NCI-H1417 treated with DMSO at 0.1 percent for 48 hours (cell line): ENCODE data around the gene BAZ2A.

Experiments used
- DNase-seq: peaks from one replicate; lab custom pipeline; 2025; lab: John Stamatoyannopoulos, UW

The BAZ2A gene

DNA sequence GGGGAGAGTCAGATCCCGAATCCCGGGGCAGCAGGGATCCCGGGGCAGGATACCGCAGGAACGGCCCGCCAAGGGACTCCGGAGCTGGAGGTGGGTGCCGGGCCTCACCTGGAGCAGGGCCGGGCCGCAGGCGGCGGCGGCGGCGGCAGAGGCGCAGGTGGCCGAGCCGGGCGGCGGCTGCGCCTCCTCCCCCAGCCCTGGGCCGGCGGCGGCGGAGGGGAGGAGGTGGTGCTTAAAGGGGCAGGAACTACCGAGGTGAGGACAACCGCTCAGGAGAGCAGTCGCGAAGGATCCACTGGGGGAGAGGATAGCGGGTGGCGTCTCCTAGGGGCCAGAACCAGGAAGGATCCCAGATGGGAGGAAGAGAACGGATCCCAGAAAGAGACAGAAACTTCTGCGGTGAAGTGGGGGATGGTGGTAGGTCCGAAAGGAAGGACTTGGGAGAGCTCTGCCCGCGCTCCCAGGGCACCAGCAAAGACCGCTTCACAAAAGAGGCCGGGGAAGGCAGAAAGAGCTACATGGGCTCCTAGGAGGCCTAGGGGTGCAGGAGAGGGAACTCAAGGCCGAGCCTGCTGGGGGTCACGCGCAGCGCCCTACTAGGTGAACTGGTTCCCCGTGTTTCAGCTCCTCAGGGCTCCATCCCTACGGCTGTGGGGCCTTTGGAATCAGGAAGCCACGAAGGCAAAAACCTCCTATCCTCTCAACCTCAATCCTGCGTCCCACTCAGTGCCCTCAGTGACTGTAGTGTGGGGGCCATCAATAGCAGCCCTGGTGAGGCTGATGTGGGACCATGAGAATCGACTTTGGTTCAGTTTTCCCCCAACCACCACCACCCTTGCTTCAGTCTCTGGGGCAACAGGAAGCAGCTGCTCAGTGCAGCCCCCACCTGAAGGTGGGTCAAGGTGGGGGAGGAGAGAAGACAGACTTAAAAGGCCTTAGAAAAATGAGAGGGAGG is 5.0 kb upstream of the BAZ2A start:
- DNase-seq: peak; percentile 17

DNA sequence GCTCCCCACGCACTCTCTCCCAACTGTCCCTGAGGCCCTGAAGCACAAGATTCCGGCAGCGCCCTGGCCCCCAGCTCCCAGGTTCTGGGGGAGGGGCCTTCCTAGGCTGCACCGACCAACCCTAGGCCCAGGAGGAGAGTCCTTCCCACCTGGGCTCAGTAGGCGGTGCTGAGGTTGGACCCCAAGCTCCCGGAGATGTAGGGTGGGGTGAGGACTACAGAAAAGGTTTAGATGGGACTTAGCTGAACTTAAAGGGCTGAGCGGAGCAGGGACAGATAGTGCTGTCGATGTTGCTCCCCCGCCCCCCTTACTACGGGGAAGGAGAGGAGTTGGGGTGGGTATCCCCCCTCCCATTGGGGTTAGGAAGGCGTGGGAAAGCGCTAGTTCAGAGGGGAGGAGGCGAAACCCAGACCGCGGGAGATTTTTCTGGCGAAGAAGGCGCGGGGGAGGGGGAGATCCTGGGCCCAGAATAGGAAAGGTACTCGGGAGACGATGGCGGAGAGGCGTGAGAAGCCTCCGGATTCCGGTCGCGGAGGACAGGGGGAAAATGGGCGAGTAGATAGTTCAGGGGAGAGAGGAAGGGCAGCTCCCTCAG is 4.2 kb upstream of the BAZ2A start:
- DNase-seq: no peak

DNA sequence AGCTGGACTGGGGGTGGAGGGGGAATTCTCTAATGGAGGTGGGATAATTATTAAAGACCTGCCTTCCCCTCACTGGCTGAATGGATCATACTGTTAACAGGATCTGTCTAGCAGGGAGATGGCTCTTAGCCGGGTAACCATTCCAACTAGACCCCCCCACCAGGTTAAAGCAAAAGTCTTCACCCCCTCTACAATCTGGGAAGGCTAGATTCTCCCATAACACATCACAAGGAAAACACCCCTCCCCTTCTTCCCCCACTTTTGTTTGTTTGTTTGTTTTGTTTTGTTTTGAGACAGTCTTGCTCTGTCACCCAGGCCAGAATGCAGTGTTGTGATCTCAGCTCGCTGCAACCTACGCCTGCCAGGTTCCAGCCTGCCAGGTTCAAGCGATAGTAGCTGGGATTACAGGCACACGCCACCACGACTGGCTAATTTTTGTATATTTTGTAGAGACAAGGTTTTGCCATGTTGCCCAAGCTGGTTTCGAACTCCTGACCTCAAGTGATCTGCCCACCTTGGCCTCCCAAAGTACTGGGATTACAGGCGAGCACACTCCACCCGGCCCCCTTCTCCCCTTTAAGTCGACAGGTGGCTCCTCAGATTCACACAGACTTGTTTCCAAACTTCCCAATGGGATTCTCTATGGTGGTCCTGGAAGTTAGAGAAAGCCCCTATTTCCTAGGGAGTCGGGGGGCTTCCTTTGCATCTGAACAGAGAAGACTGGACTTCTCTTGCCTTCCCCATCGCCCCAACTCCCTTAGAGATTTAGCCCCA is 3.5 kb upstream of the BAZ2A start:
- DNase-seq: no peak

DNA sequence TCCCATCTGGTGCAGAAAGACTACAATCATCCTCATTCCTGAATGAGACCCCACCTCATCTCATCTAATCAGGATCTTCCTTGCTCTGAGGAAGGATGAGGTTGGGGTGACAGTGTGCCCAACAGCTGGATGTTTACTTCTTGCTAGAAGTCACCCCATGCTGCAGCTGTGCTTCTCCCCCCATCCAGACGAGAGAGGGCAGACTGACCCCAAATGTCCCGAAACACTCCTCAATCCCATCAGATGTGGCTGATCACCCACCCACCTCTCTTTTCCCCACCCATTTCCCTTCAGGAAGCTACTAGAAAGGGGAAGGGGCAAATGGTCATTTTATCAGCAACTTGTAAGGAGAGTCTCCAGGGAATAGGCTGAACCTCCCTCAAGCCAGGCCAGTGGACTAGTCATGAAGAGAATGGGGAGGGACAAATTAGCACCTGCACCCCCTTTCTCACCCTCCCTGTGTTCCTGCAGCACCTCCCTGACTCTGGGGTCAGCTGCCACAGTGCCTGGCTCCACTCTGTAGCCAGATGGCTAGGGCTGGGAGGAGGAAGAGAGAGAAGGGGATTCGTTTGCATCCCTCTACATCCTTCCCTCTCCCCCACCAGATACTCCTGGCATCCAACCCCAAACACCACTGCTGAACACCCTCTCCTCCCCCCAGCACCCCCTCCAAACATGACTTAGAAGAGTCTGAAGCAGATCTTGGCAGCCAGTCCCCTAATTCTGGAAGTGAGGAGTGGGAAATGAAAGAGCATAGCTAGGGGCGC is 2.8 kb upstream of the BAZ2A start:
- no peak for DNase-seq

DNA sequence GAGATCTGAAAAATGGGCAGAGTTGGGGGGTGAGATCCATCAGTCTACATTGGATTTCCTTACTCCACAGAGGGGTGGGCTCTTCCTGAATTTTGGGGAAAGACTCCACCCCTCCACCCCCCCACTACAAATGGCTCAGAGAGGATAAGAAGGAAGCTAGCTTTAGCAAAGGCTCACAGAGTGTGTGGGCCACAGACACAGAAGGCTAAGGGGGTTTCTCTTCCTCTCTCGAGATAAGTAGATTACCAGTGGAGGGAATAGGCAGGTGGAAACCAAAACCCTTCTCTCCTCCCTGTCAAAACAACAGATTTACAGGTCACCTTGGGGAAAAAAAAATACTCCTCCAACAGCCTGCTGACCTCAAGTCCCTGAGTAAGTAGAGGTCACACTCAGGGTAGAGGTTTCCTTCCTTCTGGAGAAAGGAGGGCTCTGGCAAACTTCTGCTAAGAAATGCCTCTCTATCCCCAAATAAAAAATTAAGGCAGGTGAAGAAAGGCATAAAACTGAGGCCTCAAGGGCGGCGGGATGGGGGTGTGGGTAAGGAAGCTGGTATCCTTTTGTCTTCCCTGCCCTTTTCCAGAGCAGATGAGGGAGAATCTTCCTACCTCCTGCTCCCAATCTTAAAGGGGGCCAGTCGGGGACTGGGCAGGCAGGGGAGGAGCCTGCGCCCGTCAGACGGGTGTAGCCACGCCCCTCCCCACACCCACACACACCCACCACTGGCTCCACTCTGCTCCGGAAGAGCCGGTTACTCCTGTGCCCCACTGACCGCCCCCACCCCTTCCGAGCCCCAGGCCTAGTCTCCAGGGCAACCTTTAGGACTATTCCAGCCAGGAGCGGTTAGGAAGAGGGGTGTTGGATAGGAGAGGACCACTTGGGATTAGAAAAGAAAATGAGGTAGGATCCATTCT is 1.9 kb upstream of the BAZ2A start:
- DNase-seq: no peak

DNA sequence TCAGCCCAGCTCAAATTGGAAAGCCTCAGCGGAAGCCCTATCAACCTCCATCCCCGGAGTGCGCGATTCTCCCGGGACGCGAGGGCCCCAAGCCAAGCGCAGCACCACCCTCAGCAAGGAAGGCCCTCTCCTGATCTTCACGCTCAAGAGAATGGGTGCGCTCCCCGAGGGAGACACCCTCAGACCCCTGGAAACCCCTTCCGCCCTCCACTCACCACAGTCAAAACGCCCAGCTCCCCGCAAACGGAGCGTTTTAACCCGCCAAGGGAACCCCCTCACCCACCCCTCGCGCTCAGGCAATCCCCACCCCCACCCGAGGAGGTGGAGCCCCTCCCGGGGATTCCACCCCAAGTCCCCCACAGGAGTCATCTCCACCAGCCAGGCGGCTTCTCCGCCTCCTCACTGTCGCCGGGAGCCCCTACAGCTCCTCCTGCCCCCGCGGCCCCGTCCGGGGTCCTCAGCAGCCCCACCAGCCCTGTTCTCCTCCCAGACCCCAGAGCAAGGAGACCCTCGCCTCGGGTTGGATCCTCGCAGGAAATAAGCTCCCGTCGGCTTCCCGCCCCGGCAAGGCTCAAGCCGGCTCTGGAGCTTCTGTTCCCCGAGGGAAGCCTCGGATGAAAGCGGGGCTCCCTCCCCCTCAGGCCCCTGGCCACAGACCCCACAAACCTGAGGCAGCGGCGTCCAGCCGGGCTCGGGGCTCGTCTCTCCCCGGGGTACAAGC is 507 bp downstream of the BAZ2A start:
- DNase-seq: no peak

DNA sequence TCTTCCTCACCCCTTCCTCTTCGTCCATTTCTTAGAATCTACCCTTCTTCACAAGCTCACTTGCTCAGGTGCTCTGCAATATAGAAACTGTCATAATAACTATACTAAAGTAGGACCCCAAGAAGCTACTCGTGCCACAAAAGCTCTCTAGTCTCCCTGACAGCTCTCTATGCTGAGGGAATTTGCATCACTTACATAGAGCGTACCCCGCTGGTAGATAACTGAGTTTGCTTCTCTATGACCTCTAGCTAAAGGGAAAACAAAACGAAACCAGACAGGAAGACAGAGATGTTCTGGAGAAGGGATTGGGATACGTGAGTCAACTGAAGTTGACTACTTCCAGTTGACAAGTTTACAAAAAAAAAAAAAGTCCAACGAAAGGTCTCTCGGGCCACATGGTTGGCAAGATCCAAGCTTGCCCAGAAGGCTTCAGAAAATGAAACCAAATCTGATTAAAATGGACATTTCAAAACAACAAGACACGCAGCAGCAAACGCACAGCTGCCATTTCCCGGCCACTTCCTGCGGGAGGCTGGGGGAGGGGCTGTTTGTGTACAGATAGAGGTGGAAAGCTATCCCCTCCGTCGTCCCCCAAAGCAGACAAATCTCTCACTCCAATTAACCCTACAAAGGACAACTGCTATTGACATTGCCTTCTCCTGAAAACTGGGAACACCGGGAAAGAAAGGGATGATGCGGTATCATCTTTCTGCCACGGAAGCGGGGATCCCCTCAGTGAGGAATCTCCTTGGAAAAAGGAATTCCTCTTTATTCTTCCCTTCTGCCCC is 1.3 kb downstream of the BAZ2A start:
- DNase-seq: no peak

DNA sequence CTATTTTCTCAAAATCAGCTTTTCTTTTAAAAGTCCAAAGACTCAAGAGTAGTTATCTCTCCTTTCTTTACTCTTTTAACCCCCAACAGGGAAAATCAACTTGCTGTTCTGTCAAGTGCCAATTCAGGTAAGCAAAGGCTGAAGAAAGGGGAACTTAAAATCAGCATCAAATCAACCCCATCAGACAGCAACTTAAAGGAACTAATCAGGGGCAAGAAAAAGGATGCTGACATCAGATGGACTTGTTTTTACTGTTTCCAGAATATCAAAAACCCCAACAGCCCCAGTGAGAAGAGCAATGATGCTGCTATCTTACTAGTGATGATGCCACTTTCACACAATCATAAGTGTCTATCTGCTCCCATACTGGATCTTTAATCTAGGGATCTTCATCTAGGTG is 3.4 kb downstream of the BAZ2A start:
- DNase-seq: no peak

DNA sequence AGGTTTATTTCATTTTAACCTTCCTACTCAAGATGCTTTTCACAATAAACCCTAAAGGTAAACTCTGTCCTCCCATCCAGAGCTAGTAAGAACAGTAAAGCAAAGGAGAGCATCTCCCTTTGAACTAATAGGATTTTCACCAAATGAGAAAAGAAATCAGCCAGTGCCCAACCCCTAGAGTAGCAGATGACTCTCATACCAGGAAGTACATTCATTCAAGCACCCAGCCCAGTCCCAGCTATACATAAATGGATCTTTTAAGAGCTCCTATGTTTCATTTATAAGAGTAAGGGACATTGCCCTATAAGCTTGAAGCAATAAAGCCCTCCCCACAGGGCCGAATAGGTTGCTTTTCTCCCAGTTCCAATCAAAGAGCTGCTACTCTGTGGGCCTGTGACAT is 7.6 kb downstream of the BAZ2A start:
- DNase-seq: no peak

DNA sequence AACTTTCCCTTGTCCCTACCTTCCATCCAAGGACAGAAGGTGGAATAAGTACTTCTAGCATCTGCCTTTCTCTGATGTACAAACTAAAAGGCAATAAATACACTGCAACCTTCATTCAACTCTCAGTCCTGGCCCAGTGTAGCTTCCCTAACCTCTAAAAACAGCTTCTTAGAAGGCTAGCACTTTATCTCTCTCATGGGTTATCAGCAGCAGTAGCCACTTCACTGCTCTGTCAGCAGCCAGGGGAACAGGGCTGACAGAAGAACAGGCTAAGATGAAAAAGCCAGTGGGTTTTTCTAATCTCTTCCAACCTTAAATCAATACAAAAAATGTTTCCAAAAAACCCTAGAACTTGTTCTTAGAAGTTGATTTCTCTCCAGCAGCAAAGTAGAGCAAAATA is 13.2 kb downstream of the BAZ2A start:
- no peak for DNase-seq

DNA sequence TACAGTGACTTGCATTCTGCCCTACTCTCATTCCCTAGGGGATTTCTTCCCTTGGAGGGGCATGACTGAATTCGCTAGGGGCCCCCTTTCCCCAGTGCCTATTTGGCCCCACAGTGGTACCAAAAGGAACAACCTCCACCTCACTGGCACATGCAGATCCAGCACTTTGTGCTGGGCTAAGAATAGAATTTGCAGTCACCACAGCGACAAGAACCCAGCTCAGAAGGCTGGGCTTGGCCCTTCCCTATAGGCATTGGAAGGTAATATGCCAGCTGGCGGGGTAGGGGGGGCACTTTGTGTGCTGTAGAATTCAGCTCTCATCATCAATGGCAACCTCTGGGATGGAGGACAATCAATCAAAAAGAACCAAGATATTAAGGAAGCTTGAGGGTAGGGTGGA is 13.9 kb downstream of the BAZ2A start:
- DNase-seq: no peak

DNA sequence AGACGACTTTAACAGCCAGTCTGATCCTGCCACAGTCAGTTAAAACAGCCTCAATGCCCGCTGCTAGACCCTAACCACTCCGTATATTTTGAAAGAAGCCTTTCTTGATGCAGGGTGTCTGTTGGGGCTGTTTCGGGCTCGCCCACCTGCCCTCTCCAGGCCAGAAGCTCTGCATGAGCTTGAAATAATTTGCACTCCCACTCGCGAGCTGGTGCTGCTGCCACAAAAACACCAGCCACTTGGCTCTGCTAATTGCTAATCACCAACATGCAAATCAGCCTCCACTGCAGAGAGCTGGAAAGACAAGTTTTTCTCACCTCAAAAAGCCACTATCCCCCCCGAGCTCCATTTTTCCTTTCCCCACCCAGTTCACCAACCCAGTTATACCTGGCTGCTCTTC is 15.5 kb downstream of the BAZ2A start:
- DNase-seq: no peak

DNA sequence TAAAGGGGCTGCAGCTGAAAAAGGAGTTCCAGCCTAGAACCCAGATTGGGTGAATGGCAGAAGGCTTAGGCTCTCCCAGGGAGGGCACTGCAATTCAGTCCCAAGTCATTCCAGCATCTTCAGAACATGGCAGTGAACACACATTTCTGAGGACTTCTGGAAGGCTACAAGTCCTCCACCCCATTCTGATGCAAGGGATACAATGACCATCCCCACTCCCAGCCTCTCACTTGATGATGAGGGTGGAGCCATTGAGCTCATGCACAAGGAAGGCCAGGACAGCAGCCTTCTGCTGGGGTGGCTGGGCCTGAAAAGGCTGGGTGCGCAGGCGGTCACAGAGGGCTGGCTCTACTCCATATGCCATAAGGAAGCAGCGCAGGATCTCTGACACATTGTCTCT is 25.8 kb downstream of the BAZ2A start:
- DNase-seq: no peak

DNA sequence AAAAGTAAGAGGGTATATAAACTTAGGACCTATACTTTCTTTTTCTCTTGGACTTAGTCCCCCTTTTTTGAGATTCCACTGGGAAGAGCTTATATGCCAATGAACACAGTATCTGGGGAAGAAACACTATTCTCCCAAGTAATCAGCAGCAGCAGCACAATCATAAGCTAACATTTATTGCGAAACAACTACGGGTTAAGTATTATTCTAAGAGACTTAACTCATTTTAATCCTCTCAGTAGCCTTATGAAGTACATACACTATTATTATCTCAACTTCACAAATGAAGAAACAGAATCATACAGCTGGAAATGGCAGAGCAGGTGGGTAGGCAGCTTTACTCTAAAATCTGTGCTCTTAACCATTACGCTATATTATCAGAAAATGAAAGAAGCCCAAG is 27.9 kb downstream of the BAZ2A start:
- no peak for DNase-seq

DNA sequence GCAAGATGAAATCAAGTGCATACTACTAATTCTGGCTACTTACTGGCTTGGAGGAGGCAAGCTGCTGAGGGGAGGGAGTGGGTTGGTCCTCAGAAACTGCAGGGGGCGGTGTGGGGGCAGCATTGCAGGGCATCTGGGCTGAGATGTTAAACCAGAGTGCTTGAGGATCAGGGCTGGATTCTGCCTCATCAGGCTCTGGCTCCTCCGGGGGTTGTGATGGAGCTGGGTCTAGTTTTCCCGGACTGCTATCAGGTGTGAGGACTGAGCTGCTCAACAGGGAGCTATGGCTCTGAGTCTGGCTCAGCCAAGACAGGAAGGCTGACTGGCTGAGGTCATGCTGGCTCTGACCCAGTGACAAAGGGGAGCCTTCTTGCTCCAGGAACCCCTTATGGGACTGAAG is 28.6 kb downstream of the BAZ2A start:
- no peak for DNase-seq

DNA sequence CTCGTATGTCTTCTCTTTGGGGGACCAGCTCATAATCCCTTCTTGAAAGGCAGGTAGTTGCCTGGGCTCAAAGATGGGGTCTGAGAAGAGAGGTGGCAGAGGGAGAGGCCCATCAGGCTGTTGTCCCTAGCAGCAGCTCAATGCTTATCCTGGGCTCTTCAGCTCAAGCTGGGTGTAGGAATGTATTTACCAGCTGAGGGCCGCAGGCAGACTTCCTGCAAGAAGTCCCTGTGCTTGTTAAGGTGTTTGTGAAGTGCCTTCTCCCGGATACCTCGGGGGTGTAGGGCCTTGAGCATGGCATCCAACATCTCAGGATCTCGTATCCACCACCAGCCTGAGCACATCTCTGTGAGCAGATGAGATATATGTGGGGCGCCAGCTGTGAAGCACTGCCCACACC is 29.4 kb downstream of the BAZ2A start:
- DNase-seq: no peak

DNA sequence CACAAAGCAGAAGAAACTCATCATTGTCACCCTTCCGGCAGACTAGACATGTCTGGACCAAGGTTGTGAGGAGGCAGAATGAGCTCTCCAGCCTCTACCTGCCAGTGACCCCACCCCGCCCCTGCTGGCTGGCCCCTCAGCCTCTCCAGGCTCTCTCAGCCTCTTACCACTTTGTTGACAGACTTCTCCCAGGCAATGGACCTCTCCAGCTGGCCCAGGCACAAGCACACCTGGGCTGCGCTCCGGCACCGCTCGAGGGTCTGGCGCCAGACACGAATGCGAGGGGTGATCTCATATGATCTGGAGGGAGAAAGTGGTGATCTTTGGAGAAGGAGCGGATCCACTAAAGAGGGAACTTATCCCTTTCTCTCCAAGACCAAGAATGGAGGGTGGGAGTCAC is 30.3 kb downstream of the BAZ2A start:
- DNase-seq: no peak

DNA sequence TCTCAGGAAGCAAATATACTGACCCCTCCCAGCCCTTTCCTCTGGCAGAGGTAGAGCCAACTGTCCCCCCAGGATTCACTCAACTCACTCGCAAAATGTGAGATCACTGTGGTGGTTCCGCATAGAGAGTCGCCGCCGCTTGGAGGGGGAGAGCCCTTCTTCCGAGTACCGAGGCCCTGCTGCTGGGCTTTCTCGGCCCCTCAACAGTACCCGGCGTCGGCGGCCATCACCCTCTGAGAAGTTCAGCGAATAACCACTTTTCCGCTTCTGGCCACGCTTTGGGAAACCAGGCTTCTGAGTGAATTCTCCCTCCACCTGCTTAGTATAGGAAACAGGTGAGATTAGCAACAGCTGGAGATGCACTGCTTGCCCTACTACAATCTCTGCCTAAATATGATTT is 31.1 kb downstream of the BAZ2A start:
- no peak for DNase-seq

DNA sequence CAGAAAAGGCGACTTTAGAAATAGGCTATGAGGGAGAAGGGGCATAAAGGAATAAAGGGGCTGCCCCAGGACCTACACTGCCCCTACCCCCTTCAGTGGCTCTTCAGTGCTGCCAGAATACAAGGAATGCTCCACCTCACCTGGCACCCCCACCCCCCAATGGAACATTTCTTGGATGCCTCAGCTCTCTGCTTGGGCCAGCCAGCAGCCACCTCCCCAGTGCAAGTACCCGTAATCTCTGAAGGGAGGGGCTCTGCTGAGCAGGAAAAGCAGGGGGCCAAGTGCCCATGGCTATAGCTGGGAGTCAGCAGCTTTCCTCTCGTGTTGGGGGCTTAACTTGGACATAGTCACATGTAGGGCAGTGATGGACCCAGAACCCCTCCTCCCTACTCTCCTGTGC is 33.3 kb downstream of the BAZ2A start:
- no peak for DNase-seq
